ENCODE measurements around the gene WDR38. TPM values are rescaled to one million over a fixed set of nuclear protein-coding genes. Genes with fewer than 3 reads are reported as not detected.

WDR38 gene
- total RNA-seq, 1 experiment from 2014 or later: not detected

- no peak overlapping the region for H3K4me3 ChIP-seq (ENCODE audit: insufficient read depth, low read depth, low read length)
- no peak for DNase-seq
- peaks cover 29% of the 10 kb centered on the region for H3K36me3 ChIP-seq (replicated peaks; ENCODE audit: control insufficient read depth, insufficient read depth, low read length)
- H3K27me3 ChIP-seq (ENCODE audit: control insufficient read depth, insufficient read depth, low read length): no peaks in the 10 kb centered on the region
Measured at GRCh38 chr9:124878021-124878420, 24.8 kb downstream of the WDR38 start.

DNA sequence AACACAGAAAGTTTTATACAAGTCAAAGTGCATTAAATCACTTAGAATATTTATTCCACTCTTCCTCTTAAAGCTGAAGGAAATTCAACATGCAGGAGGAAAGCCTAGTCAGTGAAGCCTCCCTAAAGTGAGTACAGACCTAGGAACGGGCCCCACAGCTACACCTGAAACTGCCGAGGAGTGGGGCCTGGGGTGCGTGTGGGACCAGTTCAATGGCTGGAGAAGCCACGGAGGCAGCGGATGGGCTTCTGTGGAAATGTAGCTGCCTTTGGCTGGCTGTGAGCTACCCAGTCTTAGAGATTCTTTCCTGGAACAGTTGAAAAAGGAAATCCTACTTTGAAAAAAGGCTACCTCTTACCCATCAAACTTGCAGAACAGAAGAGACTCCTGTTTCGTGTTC, 25.3 kb downstream of the WDR38 start:
- Histone ChIP-seq H3K4me3 (ENCODE audit: insufficient read depth, low read depth, low read length) (no peak overlapping the region), H3K36me3 (replicated peaks; ENCODE audit: control insufficient read depth, insufficient read depth, low read length) (peaks cover 24% of the 10 kb centered on the region), H3K27me3 (ENCODE audit: control insufficient read depth, insufficient read depth, low read length) (no peaks in the 10 kb centered on the region)
- DNase-seq: no peak

DNA sequence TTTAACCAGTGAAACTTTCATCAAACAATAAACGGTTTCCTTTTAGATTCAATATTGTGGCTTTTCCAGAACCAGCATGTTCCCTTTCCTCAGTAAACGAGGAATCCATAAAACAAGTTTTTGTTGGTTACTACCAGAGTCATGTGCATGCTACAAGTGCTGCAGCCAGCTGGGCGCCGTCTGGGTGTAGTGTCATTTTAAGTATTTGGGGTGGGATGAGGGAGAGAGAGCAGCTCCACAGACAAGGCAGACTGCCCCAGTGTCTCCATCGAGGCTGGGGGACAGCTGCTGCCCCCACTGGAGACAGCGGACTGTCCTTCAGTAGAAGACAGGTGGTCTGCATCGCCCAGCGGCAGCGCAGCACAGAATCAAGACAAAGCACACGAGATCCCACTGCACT, 26.0 kb downstream of the WDR38 start:
- DNase-seq: no peak
- Histone ChIP-seq H3K27me3 (ENCODE audit: control insufficient read depth, insufficient read depth, low read length) (no peaks in the 10 kb centered on the region), H3K36me3 (replicated peaks; ENCODE audit: control insufficient read depth, insufficient read depth, low read length) (peaks cover 19% of the 10 kb centered on the region), H3K4me3 (ENCODE audit: insufficient read depth, low read depth, low read length) (no peak overlapping the region)

DNA sequence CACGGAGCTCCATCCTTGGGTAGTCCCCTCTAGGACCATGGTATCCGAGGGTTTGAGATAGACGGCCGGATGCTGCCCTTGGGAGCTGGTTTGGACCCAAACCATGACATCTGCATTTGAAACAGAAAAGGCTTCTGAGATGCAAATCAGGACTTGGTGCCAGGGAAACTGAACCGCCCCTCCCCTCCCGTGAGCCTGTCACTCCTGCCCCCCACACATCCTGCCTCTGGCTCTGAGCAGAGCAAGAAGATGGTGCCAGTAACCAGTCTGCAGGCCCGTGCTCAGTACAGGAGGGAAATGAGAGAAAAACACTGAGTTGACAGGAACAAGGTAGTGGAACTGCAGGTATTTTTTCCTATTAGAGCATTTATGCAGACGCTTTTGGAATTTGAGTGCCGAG, 27.2 kb downstream of the WDR38 start:
- Histone ChIP-seq H3K4me3 (ENCODE audit: insufficient read depth, low read depth, low read length) (no peak overlapping the region), H3K27me3 (ENCODE audit: control insufficient read depth, insufficient read depth, low read length) (no peaks in the 10 kb centered on the region), H3K36me3 (replicated peaks; ENCODE audit: control insufficient read depth, insufficient read depth, low read length) (peaks cover 9% of the 10 kb centered on the region)
- peak; percentile 90 for DNase-seq

DNA sequence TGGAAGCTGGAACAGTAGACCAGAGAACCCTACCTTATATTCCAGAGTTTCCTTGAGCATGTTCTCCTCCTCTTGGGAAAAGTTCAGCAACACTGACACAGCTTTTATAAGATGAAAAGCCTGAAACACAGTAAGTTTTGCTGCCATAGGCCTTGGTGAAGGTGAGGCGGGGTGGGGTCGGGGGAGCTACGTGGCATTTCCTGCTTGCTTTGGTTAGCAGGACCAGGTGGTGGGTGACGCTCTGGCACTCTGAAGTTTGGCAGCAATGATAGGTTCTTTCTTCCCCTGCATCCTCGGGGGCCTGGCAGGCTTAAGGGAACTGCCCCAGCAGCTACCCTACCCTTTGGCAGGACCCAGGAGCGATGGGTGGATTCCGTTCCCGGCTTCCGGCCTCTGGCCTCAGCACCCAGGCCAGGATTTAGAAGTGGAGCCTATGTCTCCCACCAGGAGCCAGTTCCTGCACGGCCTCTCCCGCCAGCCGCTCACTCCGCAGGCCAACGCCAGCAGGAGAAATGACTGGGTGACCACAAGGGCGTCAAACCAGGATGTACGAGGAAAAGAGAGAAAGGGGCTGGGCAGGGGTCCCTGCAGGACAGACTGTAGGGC, 28.0 kb downstream of the WDR38 start:
- Histone ChIP-seq H3K4me3 (ENCODE audit: insufficient read depth, low read depth, low read length) (no peak overlapping the region), H3K27me3 (ENCODE audit: control insufficient read depth, insufficient read depth, low read length) (no peaks in the 10 kb centered on the region), H3K36me3 (replicated peaks; ENCODE audit: control insufficient read depth, insufficient read depth, low read length) (peaks cover 8% of the 10 kb centered on the region)
- no peak for DNase-seq

GRCh38 chr9:124882231-124882630, 29.0 kb downstream of the WDR38 start:
- peak; percentile 70 for DNase-seq

GRCh38 chr9:124884376-124884775, 31.1 kb downstream of the WDR38 start:
- peak; percentile 66 for DNase-seq
- H3K36me3 ChIP-seq (replicated peaks; ENCODE audit: control insufficient read depth, insufficient read depth, low read length): peaks cover 6% of the 10 kb centered on the region
- no peaks in the 10 kb centered on the region for H3K27me3 ChIP-seq (ENCODE audit: control insufficient read depth, insufficient read depth, low read length)
- no peak overlapping the region for H3K4me3 ChIP-seq (ENCODE audit: insufficient read depth, low read depth, low read length)

More at GRCh38 chr9:124882231-124882630, 29.0 kb downstream of the WDR38 start:
- H3K27me3 ChIP-seq (ENCODE audit: control insufficient read depth, insufficient read depth, low read length): no peaks in the 10 kb centered on the region
- peaks cover 4% of the 10 kb centered on the region for H3K36me3 ChIP-seq (replicated peaks; ENCODE audit: control insufficient read depth, insufficient read depth, low read length)
- H3K4me3 ChIP-seq (ENCODE audit: insufficient read depth, low read depth, low read length): no peak overlapping the region

- peaks cover 8% of the 10 kb centered on the region for H3K36me3 ChIP-seq (replicated peaks; ENCODE audit: control insufficient read depth, insufficient read depth, low read length)
- no peak for DNase-seq
- no peaks in the 10 kb centered on the region for H3K27me3 ChIP-seq (ENCODE audit: control insufficient read depth, insufficient read depth, low read length)
- no peak overlapping the region for H3K4me3 ChIP-seq (ENCODE audit: insufficient read depth, low read depth, low read length)
Measured at GRCh38 chr9:124885551-124885950, 32.3 kb downstream of the WDR38 start.

DNA sequence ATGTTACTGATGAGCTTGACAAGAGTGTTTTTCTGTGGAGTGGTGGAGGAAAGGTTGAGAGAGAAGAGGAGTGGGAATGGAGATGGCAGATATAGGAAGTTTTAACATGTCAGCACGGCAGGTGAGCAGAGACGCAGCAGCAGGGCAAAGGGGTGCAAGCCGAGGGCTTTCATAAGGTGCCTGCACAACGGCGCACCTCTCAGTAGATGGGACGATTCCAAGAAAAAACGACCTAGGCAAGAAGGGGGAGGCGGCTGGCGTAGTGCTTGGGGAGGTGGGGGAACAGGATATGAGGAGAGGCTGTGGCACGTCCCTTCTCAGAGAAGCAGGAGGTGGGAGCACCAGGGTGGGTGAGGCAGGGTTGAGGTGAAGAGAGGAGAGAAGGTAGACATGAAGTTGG, 33.2 kb downstream of the WDR38 start:
- DNase-seq: no peak

DNA sequence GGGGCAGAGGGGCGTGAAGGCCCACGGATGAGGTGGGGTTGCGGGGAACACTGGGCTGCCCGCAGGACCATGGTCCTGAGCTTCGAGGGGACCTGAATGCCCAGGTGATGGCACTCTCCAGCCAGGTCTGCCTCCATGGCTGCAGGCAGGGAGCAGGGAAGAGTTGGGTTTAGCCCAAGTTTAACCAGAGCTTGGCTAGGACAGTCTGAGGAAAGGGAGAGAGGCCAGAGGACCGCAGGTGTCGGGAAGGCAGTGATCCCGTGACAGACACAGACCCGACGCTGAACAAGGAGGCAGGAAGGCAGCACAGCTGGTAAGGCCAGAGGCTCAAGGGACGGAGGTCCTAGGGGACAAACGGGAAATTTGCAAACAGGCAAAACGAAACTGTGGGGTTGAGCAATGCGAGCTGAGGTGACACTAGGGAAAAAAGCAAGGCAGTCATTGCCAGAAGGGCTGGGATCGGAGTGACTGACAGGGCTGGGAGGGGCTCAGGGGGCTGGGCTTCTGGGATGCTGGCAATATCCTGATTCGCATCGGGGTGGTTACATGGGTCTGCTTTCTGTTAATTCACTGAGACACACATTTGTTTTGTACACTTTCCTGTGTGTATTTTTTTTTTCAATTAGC, 33.7 kb downstream of the WDR38 start:
- H3K4me3 ChIP-seq (ENCODE audit: insufficient read depth, low read depth, low read length): no peak overlapping the region
- DNase-seq: peak; percentile 63

More for the DNA sequence above, 33.2 kb downstream of the WDR38 start:
- Histone ChIP-seq H3K27me3 (ENCODE audit: control insufficient read depth, insufficient read depth, low read length) (no peaks in the 10 kb centered on the region), H3K36me3 (replicated peaks; ENCODE audit: control insufficient read depth, insufficient read depth, low read length) (peaks cover 8% of the 10 kb centered on the region), H3K4me3 (ENCODE audit: insufficient read depth, low read depth, low read length) (no peak overlapping the region)

GRCh38 chr9:124887832-124888231, 34.6 kb downstream of the WDR38 start:
- DNase-seq: no peak
- H3K4me3 ChIP-seq (ENCODE audit: insufficient read depth, low read depth, low read length): no peak overlapping the region

More for the DNA sequence above, 33.7 kb downstream of the WDR38 start:
- peaks cover 8% of the 10 kb centered on the region for H3K36me3 ChIP-seq (replicated peaks; ENCODE audit: control insufficient read depth, insufficient read depth, low read length)
- H3K27me3 ChIP-seq (ENCODE audit: control insufficient read depth, insufficient read depth, low read length): no peaks in the 10 kb centered on the region

DNA sequence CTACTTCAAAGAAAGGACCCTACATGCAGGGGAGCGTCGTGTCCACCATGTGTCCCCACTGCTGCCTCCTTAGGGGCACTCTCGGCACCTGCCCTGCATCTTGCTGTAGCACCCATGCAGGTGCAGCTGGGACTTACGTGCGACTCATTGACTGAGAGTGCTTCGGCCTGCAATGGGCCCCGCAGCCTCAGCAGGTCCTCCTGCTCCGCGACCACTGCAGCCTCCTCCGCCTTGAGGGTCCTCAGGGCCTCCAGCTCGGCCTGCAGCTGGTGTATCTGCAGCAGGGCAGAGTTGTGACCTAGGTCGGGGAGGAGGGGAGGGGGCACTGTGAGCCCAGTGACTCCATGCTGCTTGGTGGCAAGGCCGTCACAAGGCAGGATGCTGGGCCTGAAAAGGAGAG, 35.7 kb downstream of the WDR38 start:
- Histone ChIP-seq H3K36me3 (replicated peaks; ENCODE audit: control insufficient read depth, insufficient read depth, low read length) (peaks cover 8% of the 10 kb centered on the region), H3K27me3 (ENCODE audit: control insufficient read depth, insufficient read depth, low read length) (no peaks in the 10 kb centered on the region), H3K4me3 (ENCODE audit: insufficient read depth, low read depth, low read length) (no peak overlapping the region)
- DNase-seq: no peak

More at GRCh38 chr9:124887832-124888231, 34.6 kb downstream of the WDR38 start:
- no peaks in the 10 kb centered on the region for H3K27me3 ChIP-seq (ENCODE audit: control insufficient read depth, insufficient read depth, low read length)
- H3K36me3 ChIP-seq (replicated peaks; ENCODE audit: control insufficient read depth, insufficient read depth, low read length): peaks cover 8% of the 10 kb centered on the region

DNA sequence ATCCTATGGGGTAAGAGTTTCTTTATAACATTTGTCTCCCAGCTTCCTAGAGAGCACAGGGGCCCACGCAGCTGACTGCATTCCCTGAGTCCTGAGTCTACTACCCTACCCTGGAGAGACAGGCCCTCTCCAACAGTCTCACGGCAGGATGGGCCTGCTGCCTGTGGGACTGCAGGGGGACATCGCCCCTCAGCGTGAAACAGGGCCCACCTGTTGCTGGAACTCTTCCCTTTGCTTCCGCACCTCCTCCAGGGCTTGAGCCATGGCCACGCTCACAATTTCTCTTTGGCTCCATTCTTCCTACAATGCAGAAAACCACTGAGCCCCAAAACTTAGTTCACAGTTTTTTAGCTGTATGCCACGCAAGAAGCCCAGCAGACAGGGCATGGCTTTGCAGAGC, 36.9 kb downstream of the WDR38 start:
- H3K27me3 ChIP-seq (ENCODE audit: control insufficient read depth, insufficient read depth, low read length): no peaks in the 10 kb centered on the region
- peaks cover 8% of the 10 kb centered on the region for H3K36me3 ChIP-seq (replicated peaks; ENCODE audit: control insufficient read depth, insufficient read depth, low read length)
- H3K4me3 ChIP-seq (ENCODE audit: insufficient read depth, low read depth, low read length): no peak overlapping the region
- no peak for DNase-seq

DNA sequence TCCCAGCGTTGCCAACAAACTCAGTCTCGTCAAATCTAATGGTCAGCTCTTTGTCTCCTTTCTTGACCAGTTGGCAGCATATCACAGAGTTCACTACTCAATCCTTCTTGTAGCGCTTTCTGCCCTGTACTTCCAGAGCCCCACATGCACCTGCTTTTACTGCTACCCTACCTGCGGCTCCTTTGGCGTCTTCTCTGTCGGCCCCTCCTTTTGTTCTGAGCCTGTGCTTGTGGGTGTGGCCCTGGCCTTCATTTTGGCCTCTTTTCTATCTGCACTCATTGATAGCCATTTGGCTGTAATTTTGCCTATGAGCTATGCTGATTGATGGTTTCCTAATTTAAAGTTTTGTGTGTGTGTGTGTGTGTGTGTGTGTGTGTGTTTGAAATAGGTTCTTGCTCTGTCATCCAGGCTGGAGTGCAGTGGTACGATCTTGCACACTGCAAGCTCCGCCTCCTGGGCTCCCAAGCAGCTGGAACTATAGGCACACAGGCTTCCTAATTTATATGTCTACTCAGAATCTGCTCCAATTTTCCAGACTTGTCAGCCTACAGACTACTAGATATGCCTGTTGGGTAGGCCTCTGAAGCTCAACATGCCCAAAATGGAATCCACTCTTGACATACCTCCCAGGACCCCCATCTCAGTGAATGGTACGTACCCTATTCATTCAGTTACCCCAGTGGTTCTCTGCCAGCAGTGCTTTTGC, 40.9 kb downstream of the WDR38 start:
- Histone ChIP-seq H3K4me3 (ENCODE audit: insufficient read depth, low read depth, low read length) (no peak overlapping the region), H3K27me3 (ENCODE audit: control insufficient read depth, insufficient read depth, low read length) (no peaks in the 10 kb centered on the region), H3K36me3 (replicated peaks; ENCODE audit: control insufficient read depth, insufficient read depth, low read length) (peaks cover 3% of the 10 kb centered on the region)
- no peak for DNase-seq

- peaks cover 3% of the 10 kb centered on the region; the same call in 1 of the 2 replicates for H3K36me3 ChIP-seq (replicated peaks; ENCODE audit: control insufficient read depth, insufficient read depth, low read length)
- peak; percentile 55 for DNase-seq
Measured at GRCh38 chr9:124894741-124895170, 41.5 kb downstream of the WDR38 start.

More at GRCh38 chr9:124894741-124895170, 41.5 kb downstream of the WDR38 start:
- no peaks in the 10 kb centered on the region for H3K27me3 ChIP-seq (ENCODE audit: control insufficient read depth, insufficient read depth, low read length)
- H3K4me3 ChIP-seq (ENCODE audit: insufficient read depth, low read depth, low read length): no peak overlapping the region
